Epithelial cell of esophagus (primary cell): ENCODE data around the gene RPUSD1.

Experiments
- DNase-seq: peaks from one replicate; pipeline ENCODE4 v3.0.0; 2010; ENCODE audit warnings: low read depth
- H3K4me3 ChIP-seq: 2 replicates; pipeline ENCODE4 v1.5.1; 2011; ENCODE audit warnings: mild to moderate bottlenecking, low read length, control low read depth
- CTCF ChIP-seq: IDR thresholded peaks from 2 replicates; pipeline ENCODE4 v1.5.1; 2011; ENCODE audit warnings: low read depth, mild to moderate bottlenecking, low read length, control low read depth, inconsistent platforms; ENCODE audit not compliant: insufficient read depth; ENCODE audit errors: missing control alignments

The RPUSD1 gene

GRCh38 chr16:787321-787966, 737 bp downstream of the RPUSD1 start:
- H3K4me3 ChIP-seq: peak overlapping the region; percentile 90
- no peak for TF ChIP-seq CTCF
- DNase-seq: no peak

GRCh38 chr16:785563-786535, 2.3 kb downstream of the RPUSD1 start:
- DNase-seq: peak; percentile 71
- peak; percentile 73 for TF ChIP-seq CTCF
- H3K4me3 ChIP-seq: no peak overlapping the region

GRCh38 chr16:784431-784830, 3.8 kb downstream of the RPUSD1 start:
- no peak for TF ChIP-seq CTCF
- DNase-seq: no peak
- H3K4me3 ChIP-seq: no peak overlapping the region

- no peak overlapping the region for H3K4me3 ChIP-seq
- DNase-seq: peak; percentile 24
- TF ChIP-seq CTCF: no peak
These were observed 4.6 kb downstream of the RPUSD1 start for GRCh38 chr16:783404-784161.

GRCh38 chr16:782766-783403, 5.3 kb downstream of the RPUSD1 start:
- TF ChIP-seq CTCF: no peak
- peak; percentile 62 for DNase-seq
- no peak overlapping the region for H3K4me3 ChIP-seq

- no peak for TF ChIP-seq CTCF
- no peak overlapping the region for H3K4me3 ChIP-seq
- DNase-seq: no peak
These were observed 5.9 kb downstream of the RPUSD1 start for GRCh38 chr16:782258-782657.
